GM19238 (cell line): Measurements from ENCODE around the gene SCCPDH.
A peak's percentile ranks its signal among the peaks of the same experiment; 100 is the strongest.

Source experiments
- DNase-seq: peaks from one replicate; pipeline ENCODE4 v3.0.0; 2011; ENCODE audit warnings: low spot score; ENCODE audit not compliant: insufficient read length

The SCCPDH gene

GRCh38 chr1:246748006-246748405 lies 23.8 kb downstream of the SCCPDH start:
- DNase-seq, result no peak

GRCh38 chr1:246748867-246749266 lies 24.7 kb downstream of the SCCPDH start:
- no peak for DNase-seq

DNA sequence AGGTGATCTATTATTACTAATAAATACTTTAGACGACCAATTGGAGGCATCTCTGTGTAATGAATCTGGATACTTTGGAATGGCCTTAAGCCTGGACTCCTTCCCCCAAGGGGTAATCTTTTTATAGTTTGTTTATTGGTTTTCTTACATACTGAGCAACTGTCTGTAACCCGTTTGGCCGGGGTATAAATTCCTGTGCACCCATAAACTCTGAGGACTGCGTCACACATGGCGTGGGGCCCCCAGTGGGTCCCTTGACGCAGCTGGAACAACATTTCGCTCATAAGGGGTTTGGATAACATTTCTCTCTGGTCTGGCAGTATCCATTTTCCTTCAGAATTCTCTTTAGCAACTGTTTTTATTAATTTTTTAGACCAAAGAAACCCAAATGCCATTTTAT lies 26.5 kb downstream of the SCCPDH start:
- DNase-seq, result no peak

- peak; percentile 23 for DNase-seq
Measured at GRCh38 chr1:246753670-246754535, 29.7 kb downstream of the SCCPDH start.

GRCh38 chr1:246755419-246755818 lies 31.2 kb downstream of the SCCPDH start:
- no peak for DNase-seq

DNA sequence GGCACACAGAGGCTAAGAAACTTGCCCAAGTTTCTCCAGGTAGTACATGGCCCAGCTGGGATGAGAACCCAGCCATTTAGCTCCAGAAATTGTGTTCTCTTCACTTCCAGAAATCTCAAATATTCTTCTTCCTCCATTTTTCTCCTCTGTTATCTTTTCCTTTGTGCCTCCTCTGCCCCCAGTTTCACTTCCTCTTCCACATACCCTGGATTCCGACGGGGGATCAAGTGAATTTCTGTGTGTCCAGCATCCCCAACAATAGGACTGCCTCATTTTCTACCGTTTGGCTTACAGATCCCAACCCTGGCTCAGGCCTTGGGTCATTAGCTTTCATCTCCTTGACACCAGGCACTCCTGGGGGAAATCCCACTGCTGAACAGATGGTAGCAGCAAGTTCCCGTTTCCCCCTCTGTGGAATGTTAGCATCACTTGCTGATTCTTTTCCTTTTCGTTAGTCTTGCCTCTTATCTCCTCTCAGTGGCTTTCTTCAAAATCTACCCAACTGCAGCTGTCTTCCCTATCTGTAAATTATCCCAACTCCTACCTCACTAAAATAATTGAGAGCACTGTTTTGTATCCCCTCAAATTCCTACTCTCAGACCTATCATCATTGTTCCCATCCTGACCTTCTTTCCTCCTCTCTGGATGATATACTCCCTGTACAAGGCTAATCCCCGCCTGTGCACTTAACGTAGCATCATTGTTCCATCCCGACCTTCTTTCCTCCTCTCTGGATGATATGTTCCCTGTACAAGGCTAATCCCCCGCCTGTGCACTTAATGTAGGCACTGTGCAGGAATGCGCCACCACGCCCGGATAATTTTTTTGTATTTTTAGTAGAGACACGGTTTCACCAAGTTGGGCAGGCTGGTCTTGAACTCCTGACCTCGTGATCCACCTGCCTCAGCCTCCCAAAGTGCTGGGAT lies 36.5 kb downstream of the SCCPDH start:
- DNase-seq, result no peak

GRCh38 chr1:246761396-246761795 lies 37.2 kb downstream of the SCCPDH start:
- no peak for DNase-seq

- DNase-seq, result no peak
Measured at GRCh38 chr1:246765521-246765920, 41.3 kb downstream of the SCCPDH start.

- no peak for DNase-seq
Measured at GRCh38 chr1:246768403-246769020, 44.3 kb downstream of the SCCPDH start.

GRCh38 chr1:246769306-246769705 lies 45.1 kb downstream of the SCCPDH start:
- DNase-seq, result no peak

GRCh38 chr1:246771366-246771765 lies 47.2 kb downstream of the SCCPDH start:
- no peak for DNase-seq

DNA sequence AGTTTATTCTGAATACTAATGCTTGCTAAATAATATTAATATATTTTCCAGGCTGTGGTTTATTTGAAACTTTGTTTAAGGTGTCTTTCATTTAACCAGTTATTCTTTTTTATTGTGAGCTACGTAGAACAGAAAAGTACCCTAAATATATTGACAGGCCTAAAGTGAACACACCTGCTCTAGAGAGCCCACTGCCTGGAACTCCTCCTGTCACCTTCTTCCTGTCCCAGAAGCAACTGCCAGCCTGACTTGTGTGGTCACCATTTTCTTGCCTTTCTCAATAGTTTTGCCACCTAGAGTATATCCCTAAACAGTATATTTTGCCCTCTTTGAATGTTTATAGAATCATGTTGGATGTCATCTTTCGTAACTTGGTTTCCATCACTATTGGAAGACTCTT lies 48.5 kb downstream of the SCCPDH start:
- no peak for DNase-seq

GRCh38 chr1:246773213-246773641 lies 49.0 kb downstream of the SCCPDH start:
- no peak for DNase-seq

DNA sequence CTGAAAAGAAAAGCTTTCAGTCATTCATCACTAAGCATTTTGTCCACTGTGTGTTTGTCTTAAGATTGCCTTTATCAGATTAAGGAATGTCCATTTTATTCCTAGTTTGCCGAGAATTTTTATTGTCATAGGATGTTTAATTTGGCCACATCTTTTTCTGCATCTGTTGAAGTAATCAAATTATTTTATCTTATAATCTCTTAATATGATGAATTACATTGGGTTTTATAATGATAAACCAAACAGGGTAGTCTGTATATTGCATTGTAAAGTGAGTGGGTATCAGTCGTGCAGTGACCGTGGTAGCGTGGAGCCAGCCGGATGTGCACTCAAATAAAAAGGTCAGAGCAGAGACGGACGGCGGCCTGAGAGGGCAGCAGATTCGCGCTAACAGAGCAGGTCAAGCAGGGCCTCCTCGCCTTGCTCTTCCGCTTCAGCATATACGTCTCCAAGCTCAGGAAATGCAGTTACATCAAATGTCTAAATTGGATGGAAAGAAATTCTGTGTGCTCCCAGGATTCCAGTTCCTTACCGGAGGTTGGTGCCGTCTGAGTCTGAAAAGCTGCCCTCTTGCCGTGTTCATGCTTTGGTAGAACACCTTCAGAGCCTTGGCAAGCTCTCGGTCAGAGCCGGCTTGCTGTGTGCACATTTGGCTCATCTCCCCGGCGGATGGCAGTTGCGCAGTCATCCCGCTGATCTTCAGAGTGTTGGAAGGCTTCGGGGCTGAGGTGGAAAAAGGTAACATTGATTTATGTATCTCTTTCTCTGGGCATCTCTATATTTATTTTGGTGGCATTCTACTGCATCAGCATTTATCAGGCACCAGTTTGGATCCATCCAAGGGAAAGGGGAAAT lies 51.5 kb downstream of the SCCPDH start:
- DNase-seq, result no peak

GRCh38 chr1:246776923-246777322 lies 52.7 kb downstream of the SCCPDH start:
- no peak for DNase-seq

DNA sequence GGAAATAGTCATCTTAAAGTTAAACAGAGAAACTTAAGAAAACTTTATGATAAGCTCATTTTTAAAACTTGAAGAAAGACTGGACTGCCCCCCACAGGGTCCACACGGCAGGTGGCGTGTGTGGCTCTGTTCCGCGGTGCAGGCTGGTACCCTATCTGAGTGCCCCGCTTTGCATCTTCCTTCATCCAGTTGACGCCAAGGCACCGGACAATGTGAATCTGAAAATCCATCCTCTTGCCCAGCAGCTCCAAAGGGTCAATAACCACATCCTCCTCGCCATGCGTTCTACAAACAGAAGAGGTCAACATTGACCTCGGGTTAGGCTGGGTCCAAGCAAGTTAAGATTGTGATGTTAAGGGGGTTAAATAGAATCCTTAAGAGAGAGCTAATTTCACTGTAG lies 54.5 kb downstream of the SCCPDH start:
- no peak for DNase-seq

GRCh38 chr1:246779561-246780175 lies 55.5 kb downstream of the SCCPDH start:
- DNase-seq, result no peak

- no peak for DNase-seq
Measured at GRCh38 chr1:246780264-246780663, 56.1 kb downstream of the SCCPDH start.

- no peak for DNase-seq
Measured at GRCh38 chr1:246781212-246781611, 57.0 kb downstream of the SCCPDH start.

GRCh38 chr1:246782120-246782900 lies 58.1 kb downstream of the SCCPDH start:
- no peak for DNase-seq
